C4-2B (cell line): Measurements from ENCODE around the gene EFCAB13.

Experiments used
- CTCF ChIP-seq: fragments of 450-650 bp; conservative IDR thresholded peaks from 2 replicates; pipeline ENCODE4 v1.5.1; 2017; ENCODE audit warnings: mild to moderate bottlenecking
- ZFX ChIP-seq: fragments of 450-650 bp; IDR thresholded peaks from 2 replicates; pipeline ENCODE4 v1.6.1; 2017

- TF ChIP-seq CTCF (no peak), ZFX (no peak)
Measured at GRCh38 chr17:47286198-47286914, 37.4 kb upstream of the EFCAB13 start.
